ENCODE measurements around the gene RIN2.

RIN2 gene

DNA sequence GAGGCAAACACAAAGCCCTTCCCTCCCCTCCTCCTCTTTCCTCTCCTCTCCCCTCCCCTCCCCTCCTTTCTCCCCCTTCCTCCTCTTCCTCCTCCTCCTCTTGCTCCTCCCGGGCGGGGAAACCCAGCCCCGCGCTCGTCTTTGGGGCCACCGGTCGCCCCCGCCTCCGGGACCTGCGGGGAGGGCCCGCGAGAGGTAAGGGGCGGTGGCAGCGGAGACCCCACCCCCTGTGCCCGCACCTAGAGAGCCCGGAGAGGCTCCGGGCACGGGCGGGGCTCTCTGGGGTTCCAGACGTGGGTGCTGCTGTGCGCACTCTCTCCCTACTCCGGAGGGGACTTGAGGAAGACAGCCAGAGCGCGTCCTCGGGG, at the start of gene RIN2:
TSS of gene RIN2 (plus strand) at position 126 of the 368 bp plus-strand sequence. CDS start 131,344 bp downstream, outside the sequence.
- no peak for DNase-seq (ENCODE audit: low read depth)

- DNase-seq (ENCODE audit: low read depth) = no peak
Observed at GRCh38 chr20:19709635-19710335, 48.3 kb upstream of the RIN2 start.

GRCh38 chr20:19710336-19711120, 47.5 kb upstream of the RIN2 start:
- no peak for DNase-seq (ENCODE audit: low read depth)

GRCh38 chr20:19711126-19711525, 46.9 kb upstream of the RIN2 start:
- DNase-seq (ENCODE audit: low read depth) = no peak

- DNase-seq (ENCODE audit: low read depth) = no peak
Observed at GRCh38 chr20:19712721-19713260, 45.3 kb upstream of the RIN2 start.

GRCh38 chr20:19713822-19714578, 44.1 kb upstream of the RIN2 start:
- DNase-seq (ENCODE audit: low read depth) = no peak

- no peak for DNase-seq (ENCODE audit: low read depth)
Observed at GRCh38 chr20:19714579-19714840, 43.5 kb upstream of the RIN2 start.

- DNase-seq (ENCODE audit: low read depth) = no peak
Observed at GRCh38 chr20:19715986-19716385, 42.1 kb upstream of the RIN2 start.

GRCh38 chr20:19718880-19719279, 39.2 kb upstream of the RIN2 start:
- DNase-seq (ENCODE audit: low read depth) = no peak

DNA sequence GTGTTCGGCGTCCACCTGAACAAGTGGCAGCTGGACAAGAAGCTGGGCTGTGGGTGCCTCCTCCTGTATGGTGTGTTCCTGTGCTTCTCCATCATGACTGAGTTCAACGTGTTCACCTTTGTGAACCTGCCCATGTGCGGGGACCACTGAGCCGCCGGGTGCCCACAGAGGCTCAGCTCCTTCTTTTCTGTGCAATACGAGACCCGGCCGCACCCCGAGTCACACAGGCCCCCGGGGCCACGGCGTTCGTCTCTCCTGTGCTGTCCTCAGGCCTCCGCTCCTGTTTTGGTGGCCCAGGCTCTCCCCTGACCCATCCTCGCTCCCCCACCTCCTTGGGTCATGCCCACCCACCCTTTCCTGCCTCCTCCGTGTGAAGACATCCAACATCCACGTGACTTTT, 37.1 kb upstream of the RIN2 start:
- DNase-seq (ENCODE audit: low read depth) = no peak

DNA sequence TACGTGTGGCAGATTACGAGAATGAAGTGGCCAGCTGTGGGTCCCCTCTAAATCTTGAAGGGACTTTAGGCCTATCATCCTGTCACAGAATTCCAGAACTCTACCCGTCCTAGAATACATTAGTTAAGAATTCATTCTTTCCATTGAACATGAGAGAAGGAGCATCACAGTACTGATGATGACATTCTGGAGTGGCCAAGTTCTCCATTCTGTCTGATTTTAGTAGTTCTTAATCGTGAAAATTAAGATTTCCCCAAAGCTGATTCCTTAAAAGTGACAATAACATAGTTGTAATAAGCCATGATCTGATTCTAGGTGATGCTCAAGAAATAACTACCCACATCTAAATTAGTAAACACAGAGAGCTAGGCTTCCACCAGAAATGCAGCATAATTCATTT, 35.0 kb upstream of the RIN2 start:
- no peak for DNase-seq (ENCODE audit: low read depth)

DNA sequence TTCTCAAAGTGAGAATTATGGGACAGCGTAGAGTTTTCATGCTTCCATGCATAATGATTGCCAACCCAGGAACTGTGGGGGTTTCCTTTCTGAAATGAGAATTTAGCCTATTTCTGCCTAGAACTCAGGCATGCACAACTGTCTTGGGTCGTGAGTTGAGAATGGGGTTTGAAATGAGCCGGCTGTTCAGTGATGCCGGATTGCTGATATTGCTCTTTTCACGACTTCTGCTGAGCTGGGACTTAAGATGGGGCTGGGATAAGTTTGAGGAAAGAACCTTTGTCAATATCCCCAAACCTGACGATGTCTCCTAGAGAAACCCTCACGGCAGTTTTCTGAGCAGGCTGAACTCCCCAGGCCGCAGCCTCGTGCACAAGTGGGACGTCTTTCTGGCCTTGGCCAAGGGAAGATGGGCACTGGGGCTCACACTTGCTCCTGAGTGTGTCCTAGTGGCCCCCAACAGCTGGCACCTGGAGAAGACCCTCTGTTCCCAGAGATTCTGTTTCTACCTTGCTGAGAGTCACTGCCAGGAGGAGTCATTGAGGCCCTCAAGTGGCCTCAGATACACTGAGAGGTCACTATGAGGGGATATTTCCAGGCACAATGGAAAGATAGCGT, 34.1 kb upstream of the RIN2 start:
- no peak for DNase-seq (ENCODE audit: low read depth)

DNA sequence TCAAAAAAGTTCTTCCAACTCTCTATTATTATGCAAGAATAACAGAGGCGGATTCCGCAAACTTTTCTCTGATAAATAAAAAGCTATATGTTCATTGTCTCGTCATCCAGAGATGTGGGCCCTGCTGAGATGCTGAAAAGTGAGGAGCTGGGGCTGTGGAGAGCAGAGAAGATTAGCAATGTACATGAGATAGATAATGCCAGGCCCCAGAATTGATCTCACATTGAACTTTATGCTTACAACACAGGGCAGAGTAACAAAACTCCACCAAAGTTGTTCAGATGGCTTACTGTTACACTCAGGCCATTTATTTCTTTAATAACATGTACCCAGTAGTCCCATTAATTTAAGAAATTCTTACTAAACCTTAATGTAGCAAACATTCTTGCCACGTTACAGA, 32.7 kb upstream of the RIN2 start:
- DNase-seq (ENCODE audit: low read depth) = no peak

GRCh38 chr20:19725814-19726525, 32.1 kb upstream of the RIN2 start:
- no peak for DNase-seq (ENCODE audit: low read depth)

DNA sequence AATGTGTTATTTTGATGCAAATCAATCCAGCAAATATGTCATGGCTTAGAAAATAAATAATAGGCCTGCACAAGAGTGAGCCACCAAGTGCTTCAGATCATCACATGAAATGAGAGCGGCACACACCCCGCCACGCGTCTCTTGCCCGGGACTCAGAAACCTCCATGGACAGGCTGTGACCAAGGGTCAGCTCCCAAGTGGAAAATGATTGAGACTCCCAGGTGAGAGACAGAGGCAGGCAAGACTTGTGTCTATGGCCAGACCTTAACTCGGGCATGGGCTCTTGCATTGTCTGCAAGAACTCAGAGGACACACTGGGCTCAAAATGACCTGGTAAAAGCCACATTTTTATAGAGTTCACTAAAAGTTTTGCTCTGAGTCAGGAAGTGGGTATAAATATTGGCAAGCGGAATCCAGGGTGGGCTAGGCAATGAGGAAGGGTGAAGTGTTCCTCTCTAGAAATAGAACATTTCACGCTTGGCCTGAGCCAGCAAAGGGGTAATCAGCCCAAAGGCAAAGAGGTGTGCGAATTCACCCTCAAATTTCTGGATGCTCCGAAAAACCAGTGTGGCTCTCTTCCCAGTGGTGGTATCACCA, 30.7 kb upstream of the RIN2 start:
- no peak for DNase-seq (ENCODE audit: low read depth)

GRCh38 chr20:19729672-19730071, 28.4 kb upstream of the RIN2 start:
- DNase-seq (ENCODE audit: low read depth) = no peak

DNA sequence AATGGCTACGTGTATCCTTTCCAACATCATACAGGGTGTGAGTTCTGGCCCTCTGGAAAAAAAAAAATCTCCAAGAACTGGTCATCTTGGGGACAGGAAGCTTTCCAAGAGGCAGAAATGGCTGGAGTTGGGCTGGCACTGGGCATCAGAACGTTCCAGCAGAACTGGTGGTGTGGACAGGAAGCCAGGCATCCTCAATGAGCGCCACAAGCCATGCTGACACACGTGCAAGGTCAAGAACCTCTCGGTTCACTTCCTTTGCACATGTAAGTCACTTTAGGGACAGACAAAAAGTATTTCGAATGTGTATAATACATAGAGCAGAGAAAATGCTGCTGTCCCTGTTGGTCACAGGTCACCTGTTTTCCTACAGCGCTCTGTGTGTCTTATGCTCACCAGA, 27.4 kb upstream of the RIN2 start:
- DNase-seq (ENCODE audit: low read depth) = no peak

GRCh38 chr20:19734811-19735210, 23.2 kb upstream of the RIN2 start:
- DNase-seq (ENCODE audit: low read depth) = no peak

DNA sequence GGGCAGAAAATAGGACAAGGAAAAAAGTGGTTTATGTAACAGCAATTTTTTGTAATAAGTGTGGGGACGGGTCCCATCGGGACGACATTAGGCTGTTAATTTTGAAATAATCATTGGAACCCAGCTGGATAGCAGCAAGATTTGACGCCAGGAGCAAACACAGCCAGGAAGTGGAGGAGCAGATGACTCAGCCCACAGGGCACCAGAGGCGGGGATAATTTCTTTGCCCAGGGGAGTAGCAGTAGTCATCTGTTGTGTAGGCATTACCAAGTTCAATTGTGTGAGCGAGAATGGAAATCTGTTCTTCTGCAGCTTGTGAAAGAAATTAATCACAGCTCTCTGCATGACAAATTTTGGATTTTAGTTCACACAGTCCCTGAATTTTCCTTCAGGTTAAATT, 22.6 kb upstream of the RIN2 start:
- DNase-seq (ENCODE audit: low read depth) = peak; percentile 71

GRCh38 chr20:19737025-19737424, 21.0 kb upstream of the RIN2 start:
- no peak for DNase-seq (ENCODE audit: low read depth)

GRCh38 chr20:19738951-19739350, 19.1 kb upstream of the RIN2 start:
- DNase-seq (ENCODE audit: low read depth) = no peak
